Ureter (tissue), 1 donor: ENCODE data around the gene ARMC5. TPM values are rescaled to one million over a fixed set of nuclear protein-coding genes. Genes with fewer than 3 reads are reported as not detected.

Experiments used
- DNase-seq: peaks from one replicate; pipeline ENCODE4 v3.0.0-alpha.2; 2020; ENCODE audit warnings: low spot score
- total RNA-seq: library from RNA; stranded (reverse); gene quantifications from one replicate; pipeline ENCODE4 v1.2.4, GENCODE V29; 2023
- donor health status: DM: yes; HTN: yes; CAD: no.

ARMC5 gene
- total RNA-seq, 1 donor from 2014 or later = 9.7 TPM

GRCh38 chr16:31460582-31461002, 1.3 kb downstream of the ARMC5 start:
- DNase-seq = no peak

GRCh38 chr16:31461201-31461920, 2.1 kb downstream of the ARMC5 start:
- DNase-seq = no peak

GRCh38 chr16:31461921-31462804, 2.9 kb downstream of the ARMC5 start:
- DNase-seq = no peak

GRCh38 chr16:31464348-31464769, 5.1 kb downstream of the ARMC5 start:
- no peak for DNase-seq

- DNase-seq = no peak
These were observed 5.5 kb downstream of the ARMC5 start for GRCh38 chr16:31464781-31465260.

DNA sequence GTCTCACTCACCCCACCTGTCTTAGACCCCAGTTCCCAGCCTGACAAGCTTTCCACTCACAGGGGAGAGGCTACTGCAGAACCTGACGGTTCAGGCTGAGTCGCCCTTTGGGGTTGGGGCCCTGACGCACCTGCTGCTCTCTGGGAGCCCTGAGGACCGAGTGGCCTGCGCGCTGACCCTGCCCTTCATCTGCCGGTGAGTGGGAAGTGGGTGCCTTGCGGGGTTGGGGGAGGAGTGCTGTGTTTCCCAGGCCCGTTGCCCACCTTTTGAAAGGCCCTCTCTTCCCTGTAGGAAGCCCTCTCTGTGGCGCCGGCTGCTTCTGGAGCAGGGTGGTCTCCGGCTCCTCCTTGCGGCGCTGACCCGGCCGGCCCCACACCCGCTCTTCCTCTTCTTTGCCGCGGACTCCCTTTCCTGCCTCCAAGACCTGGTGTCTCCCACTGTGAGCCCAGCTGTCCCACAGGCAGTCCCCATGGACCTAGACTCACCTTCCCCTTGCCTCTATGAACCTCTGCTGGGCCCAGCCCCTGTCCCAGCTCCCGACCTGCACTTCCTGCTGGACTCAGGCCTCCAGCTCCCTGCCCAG, 6.6 kb downstream of the ARMC5 start:
- DNase-seq = no peak

DNA sequence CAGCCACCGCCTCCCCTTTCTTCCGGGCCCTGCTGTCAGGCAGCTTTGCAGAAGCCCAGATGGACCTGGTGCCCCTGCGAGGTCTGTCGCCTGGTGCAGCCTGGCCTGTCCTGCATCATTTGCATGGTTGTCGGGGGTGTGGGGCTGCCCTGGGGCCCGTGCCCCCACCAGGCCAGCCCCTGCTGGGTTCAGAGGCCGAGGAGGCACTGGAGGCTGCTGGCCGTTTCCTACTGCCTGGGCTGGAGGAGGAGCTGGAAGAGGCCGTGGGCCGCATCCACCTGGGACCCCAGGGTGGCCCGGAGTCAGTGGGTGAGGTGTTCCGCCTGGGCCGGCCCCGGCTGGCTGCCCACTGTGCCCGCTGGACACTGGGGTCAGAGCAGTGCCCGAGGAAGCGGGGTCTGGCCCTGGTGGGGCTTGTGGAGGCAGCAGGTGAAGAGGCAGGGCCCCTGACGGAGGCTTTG, 7.1 kb downstream of the ARMC5 start:
- DNase-seq = no peak

DNA sequence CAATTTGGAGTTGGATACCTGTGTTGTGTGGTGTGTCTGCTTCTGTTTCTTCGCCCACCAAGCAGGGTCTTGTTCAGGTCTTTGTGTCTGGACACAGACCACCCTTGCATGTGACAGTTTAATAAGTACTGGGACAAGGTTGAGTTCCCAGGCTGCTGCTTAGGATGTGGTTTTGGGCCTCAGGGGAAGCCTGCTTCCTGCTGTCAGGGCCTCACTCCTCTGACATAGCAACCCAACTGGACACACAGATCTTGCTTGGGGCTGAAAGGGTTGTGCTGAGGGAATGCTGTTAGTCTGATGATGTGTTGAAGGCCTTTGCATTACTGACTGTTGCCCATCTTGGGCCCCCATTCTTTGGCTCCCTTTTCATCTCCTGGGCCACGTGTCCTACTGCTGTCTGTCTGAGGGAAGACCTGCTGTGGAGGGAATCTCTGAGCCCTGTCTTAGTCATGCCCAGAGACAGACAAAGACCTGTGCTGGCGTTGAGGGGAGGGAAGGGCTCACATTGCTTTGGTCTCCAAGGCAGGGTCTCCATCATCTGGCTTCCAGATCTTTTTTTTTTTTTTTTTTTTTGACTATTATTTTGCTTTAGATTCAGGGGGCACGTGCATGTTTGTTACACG, 8.0 kb downstream of the ARMC5 start:
- DNase-seq = no peak

- no peak for DNase-seq
These were observed 8.6 kb downstream of the ARMC5 start for GRCh38 chr16:31467858-31468257.

DNA sequence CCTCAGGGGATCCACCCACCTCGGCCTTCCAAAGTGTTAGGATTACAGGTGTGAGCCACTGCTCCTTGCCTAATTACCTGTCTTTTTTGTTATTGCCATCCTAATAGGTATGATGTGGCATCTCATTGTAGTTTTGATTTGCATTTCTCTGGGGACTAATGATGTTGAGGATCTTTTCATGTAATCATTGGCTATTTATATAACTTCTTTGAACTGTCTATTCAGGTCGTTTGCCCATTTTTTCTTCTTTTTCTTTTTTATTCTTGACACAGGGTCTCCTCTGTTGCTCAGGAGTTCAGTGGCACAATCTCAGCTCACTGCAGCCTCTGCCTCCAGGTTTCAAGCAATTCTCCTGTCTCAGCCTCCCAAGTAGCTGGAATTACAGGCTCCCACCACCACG, 11.3 kb downstream of the ARMC5 start:
- DNase-seq = no peak

DNA sequence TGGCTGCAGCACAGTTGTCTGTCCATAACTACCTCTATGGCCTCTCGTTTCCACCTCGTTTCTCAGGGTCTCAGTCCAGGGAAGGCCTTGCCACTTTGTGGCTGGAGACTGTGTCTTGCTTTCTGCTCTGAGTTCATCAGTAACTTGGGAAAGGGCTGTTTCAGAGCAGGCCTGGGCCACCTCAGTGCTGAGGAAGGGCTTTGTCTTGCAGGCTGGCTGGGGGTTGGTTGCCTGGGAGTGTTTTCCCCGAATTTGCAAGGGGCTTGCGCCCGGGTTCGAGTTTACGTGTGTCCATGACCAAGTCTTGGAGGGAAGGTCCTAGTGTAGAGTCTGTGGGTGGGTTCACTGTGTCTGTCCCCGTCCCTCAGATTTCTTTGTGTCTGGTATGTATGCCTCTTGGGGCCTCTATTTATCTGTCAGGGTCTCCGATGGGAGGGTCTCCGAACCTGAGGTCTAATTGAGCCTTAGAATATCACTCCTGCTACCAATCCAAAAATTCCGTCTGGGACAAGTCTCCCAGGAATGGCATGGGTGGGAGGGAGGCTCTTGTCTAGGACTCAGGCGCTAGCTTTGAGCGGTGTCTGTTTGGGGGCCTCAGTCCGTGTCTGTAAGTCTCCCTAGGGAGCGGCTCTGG, 12.1 kb downstream of the ARMC5 start:
- DNase-seq = no peak

DNA sequence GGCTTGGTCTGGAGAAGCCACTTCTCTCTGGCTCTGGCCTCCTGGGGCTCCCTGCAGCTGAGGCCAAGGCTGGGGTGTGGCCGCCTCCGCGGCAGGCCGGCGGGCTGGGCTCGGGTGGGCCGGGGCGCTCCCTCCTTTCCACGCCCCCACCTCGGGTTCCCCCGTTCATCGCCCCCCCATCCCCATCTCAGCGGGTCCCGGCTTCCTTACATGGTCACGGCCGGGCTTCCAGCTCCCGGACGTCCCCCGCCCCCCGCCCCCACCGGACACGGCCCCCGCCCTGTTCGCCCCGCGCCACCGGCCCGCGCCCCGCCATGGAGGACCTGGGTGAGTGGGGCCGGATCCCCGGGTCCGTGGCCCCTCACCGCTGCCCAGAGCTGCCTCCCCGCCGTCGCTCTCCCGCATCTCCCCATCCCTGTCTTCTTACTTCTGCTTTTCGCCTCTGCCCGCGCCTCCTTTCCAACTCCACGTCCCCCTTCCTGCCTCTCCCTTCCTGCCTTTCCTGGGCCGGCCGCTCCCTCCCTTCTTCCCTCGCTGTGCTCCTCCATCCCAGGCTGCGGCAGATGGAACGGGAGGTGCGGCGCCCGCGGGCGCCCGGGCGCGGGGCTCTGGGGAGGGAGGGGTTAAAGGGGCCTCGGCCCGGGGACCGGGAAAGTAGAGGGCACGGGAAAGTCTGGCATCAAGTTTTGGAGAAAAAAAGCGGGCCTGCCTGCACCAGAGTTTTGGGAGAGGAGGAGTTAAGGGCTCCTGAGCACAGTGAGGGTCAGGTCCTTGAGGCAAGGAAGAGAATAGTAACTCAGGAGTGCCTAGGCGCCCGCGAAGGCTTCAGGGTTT, 12.8 kb downstream of the ARMC5 start, which contains the start of gene TGFB1I1:
TSS of gene TGFB1I1 (plus strand) at position 278 of the 834 bp plus-strand sequence. CDS start at position 315, 37 bp downstream.
- DNase-seq = peak; percentile 80

- peak; percentile 94 for DNase-seq
These were observed 13.5 kb downstream of the ARMC5 start for GRCh38 chr16:31472709-31473203.

DNA sequence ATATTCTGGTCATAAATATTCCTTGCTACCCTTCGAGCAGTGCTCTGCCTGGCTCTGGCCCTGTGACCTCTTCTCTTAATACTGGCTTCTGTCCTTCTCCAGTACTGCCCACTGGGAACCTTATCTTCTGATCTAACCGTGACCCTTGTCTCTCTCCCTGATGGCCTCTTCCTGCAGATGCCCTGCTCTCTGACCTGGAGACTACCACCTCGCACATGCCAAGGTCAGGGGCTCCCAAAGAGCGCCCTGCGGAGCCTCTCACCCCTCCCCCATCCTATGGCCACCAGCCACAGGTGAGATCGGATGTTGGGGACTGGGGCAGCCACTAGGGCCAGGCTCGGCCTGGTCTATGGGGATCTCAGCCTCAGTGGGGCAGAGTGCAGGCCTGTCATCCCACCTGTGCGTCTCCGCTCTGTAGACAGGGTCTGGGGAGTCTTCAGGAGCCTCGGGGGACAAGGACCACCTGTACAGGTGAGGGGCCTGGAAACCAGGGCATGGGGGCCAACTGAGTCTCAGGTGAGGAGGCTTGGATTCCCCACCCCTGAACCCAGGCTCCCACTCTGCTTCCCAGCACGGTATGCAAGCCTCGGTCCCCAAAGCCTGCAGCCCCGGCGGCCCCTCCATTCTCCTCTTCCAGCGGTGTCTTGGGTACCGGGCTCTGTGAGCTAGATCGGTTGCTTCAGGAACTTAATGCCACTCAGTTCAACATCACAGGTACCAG, 14.1 kb downstream of the ARMC5 start:
- DNase-seq = no peak

DNA sequence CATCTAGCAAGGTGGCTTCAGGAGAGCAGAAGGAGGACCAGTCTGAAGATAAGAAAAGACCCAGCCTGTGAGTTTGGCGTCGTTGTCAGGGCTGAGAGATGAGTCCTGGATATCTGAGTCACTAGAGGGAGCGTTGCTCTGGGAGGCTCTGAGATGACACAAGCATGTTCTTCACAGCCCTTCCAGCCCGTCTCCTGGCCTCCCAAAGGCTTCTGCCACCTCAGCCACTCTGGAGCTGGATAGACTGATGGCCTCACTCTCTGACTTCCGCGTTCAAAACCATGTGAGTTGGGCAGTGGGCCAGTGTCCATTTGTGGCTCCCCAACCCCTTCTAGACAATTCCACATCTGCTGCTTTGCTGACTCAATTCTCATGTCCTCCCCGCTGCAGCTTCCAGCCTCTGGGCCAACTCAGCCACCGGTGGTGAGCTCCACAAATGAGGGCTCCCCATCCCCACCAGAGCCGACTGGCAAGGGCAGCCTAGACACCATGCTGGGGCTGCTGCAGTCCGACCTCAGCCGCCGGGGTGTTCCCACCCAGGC, 14.9 kb downstream of the ARMC5 start:
- no peak for DNase-seq

GRCh38 chr16:31474773-31475738, 15.8 kb downstream of the ARMC5 start:
- no peak for DNase-seq

GRCh38 chr16:31475946-31476302, 16.6 kb downstream of the ARMC5 start:
- DNase-seq = no peak
